ENCODE results near the gene CIPC. TPM values are rescaled to one million over a fixed set of nuclear protein-coding genes. Genes with fewer than 3 reads are reported as not detected.

The CIPC gene
- total and polyA plus RNA-seq, 2 experiments from 2014 or later, result 9.6 to 29.6 TPM

GRCh38 chr14:77099425-77100167, 1.5 kb downstream of the CIPC start:
- Histone ChIP-seq H3K9me3 (ENCODE audit: low read depth) (no peaks in the 10 kb centered on the region), H3K4me2 (peak overlapping the region; percentile 94), H4K20me1 (ENCODE audit: insufficient read depth, poor library complexity, severe bottlenecking) (no peaks in the 10 kb centered on the region), H3K4me1 (ENCODE audit: insufficient read depth) (peaks cover 35% of the 10 kb centered on the region), H2AFZ (no peak overlapping the region), H3K9me2 (replicated peaks; ENCODE audit: insufficient read depth) (no peaks in the 10 kb centered on the region), H3K36me3 (replicated peaks; ENCODE audit: insufficient read depth, low read depth) (no peaks in the 10 kb centered on the region), H3K4me3 (peak overlapping the region; percentile 50), H3K27me3 (no peaks in the 10 kb centered on the region), H3K27ac (peak overlapping the region; percentile 92), H3K79me2 (peaks cover 59% of the 10 kb centered on the region)
- WGBS (ENCODE audit: low lambda C conversion rate, missing lambda C conversion rate), result 16% methylated on average over 7 of the region's 7 CpGs
- TF ChIP-seq EZH2 (IDR thresholded peaks at IDR 0.05; ENCODE audit: borderline replicate concordance), result no peak
- TF ChIP-seq, protein P1, sequence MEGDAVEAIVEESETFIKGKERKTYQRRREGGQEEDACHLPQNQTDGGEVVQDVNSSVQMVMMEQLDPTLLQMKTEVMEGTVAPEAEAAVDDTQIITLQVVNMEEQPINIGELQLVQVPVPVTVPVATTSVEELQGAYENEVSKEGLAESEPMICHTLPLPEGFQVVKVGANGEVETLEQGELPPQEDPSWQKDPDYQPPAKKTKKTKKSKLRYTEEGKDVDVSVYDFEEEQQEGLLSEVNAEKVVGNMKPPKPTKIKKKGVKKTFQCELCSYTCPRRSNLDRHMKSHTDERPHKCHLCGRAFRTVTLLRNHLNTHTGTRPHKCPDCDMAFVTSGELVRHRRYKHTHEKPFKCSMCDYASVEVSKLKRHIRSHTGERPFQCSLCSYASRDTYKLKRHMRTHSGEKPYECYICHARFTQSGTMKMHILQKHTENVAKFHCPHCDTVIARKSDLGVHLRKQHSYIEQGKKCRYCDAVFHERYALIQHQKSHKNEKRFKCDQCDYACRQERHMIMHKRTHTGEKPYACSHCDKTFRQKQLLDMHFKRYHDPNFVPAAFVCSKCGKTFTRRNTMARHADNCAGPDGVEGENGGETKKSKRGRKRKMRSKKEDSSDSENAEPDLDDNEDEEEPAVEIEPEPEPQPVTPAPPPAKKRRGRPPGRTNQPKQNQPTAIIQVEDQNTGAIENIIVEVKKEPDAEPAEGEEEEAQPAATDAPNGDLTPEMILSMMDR (IDR thresholded peaks at IDR 0.05; ENCODE audit: poor library complexity), result no peak
- TF ChIP-seq EZH2phosphoT487 (IDR thresholded peaks at IDR 0.05; ENCODE audit: low read depth, severe bottlenecking, unreplicated experiment), result no peak
- peak; percentile 66 for DNase-seq (ENCODE audit: low spot score)

- 81% methylated on average over 3 of the region's 3 CpGs for WGBS (ENCODE audit: low lambda C conversion rate, missing lambda C conversion rate)
- DNase-seq (ENCODE audit: low spot score), result no peak
- H3K27me3 ChIP-seq, result no peaks in the 10 kb centered on the region
- H3K36me3 ChIP-seq (replicated peaks; ENCODE audit: insufficient read depth, low read depth), result no peaks in the 10 kb centered on the region
- TF ChIP-seq EZH2 (IDR thresholded peaks at IDR 0.05; ENCODE audit: borderline replicate concordance), result no peak
- H3K4me3 ChIP-seq, result no peak overlapping the region
- H4K20me1 ChIP-seq (ENCODE audit: insufficient read depth, poor library complexity, severe bottlenecking), result no peaks in the 10 kb centered on the region
- peaks cover 35% of the 10 kb centered on the region for H3K4me1 ChIP-seq (ENCODE audit: insufficient read depth)
- peak overlapping the region; percentile 92 for H3K27ac ChIP-seq
- H3K4me2 ChIP-seq, result peak overlapping the region; percentile 50
- no peaks in the 10 kb centered on the region for H3K9me3 ChIP-seq (ENCODE audit: low read depth)
- H3K79me2 ChIP-seq, result peaks cover 70% of the 10 kb centered on the region
- no peaks in the 10 kb centered on the region for H3K9me2 ChIP-seq (replicated peaks; ENCODE audit: insufficient read depth)
- H2AFZ ChIP-seq, result no peak overlapping the region
Observed at GRCh38 chr14:77100961-77101360, 2.9 kb downstream of the CIPC start.

DNA sequence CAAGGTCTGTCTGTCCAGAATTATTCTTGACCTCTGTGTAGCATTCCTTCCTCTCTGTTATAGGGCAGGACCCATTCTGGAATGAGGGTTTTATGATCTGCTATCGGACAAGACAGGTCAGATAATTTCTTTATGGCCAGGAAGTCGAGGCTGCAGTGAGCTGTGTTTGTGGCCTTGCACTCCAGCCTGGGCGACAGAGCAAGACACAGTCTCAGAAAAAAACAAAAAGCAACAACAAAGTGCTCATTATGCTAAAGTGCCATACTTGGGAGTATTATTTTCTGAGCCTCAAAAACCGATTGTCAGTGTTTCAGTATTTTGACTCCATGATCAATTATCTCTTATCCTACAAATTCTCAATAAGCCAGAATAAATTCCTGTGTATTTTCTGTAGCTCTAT, 4.1 kb downstream of the CIPC start:
- peaks cover 26% of the 10 kb centered on the region for H3K4me1 ChIP-seq (ENCODE audit: insufficient read depth)

GRCh38 chr14:77103475-77103874, 5.4 kb downstream of the CIPC start:
- H3K4me1 ChIP-seq (ENCODE audit: insufficient read depth), result peaks cover 25% of the 10 kb centered on the region
- DNase-seq (ENCODE audit: low spot score), result no peak

More for the DNA sequence above, 4.1 kb downstream of the CIPC start:
- TF ChIP-seq, protein P1 (IDR thresholded peaks at IDR 0.05; ENCODE audit: poor library complexity), result no peak
- TF ChIP-seq EZH2 (IDR thresholded peaks at IDR 0.05; ENCODE audit: borderline replicate concordance) (no peak), EZH2phosphoT487 (IDR thresholded peaks at IDR 0.05; ENCODE audit: low read depth, severe bottlenecking, unreplicated experiment) (no peak)
- Histone ChIP-seq H3K4me3 (no peak overlapping the region), H3K9me2 (replicated peaks; ENCODE audit: insufficient read depth) (no peaks in the 10 kb centered on the region), H3K4me2 (peak overlapping the region; percentile 50), H3K79me2 (peaks cover 77% of the 10 kb centered on the region), H2AFZ (no peak overlapping the region), H3K27me3 (no peaks in the 10 kb centered on the region), H3K27ac (peak overlapping the region; percentile 69), H3K36me3 (replicated peaks; ENCODE audit: insufficient read depth, low read depth) (no peaks in the 10 kb centered on the region), H3K9me3 (ENCODE audit: low read depth) (no peaks in the 10 kb centered on the region), H4K20me1 (ENCODE audit: insufficient read depth, poor library complexity, severe bottlenecking) (no peaks in the 10 kb centered on the region)
- no peak for DNase-seq (ENCODE audit: low spot score)
- 49% methylated on average over 4 of the region's 4 CpGs for WGBS (ENCODE audit: low lambda C conversion rate, missing lambda C conversion rate)

More at GRCh38 chr14:77103475-77103874, 5.4 kb downstream of the CIPC start:
- Histone ChIP-seq H2AFZ (no peak overlapping the region), H3K9me2 (replicated peaks; ENCODE audit: insufficient read depth) (no peaks in the 10 kb centered on the region), H3K36me3 (replicated peaks; ENCODE audit: insufficient read depth, low read depth) (no peaks in the 10 kb centered on the region), H3K4me3 (no peak overlapping the region), H3K9me3 (ENCODE audit: low read depth) (no peaks in the 10 kb centered on the region), H3K4me2 (no peak overlapping the region), H3K79me2 (peaks cover 78% of the 10 kb centered on the region), H3K27ac (no peak overlapping the region), H3K27me3 (no peaks in the 10 kb centered on the region), H4K20me1 (ENCODE audit: insufficient read depth, poor library complexity, severe bottlenecking) (no peaks in the 10 kb centered on the region)
- TF ChIP-seq EZH2 (IDR thresholded peaks at IDR 0.05; ENCODE audit: borderline replicate concordance) (no peak), EZH2phosphoT487 (IDR thresholded peaks at IDR 0.05; ENCODE audit: low read depth, severe bottlenecking, unreplicated experiment) (no peak)
- TF ChIP-seq, protein P1 (IDR thresholded peaks at IDR 0.05; ENCODE audit: poor library complexity), result no peak
